Tibial artery (tissue), 4 donors: ENCODE data around the gene LY9.
"Not testable (repeated sequence)": the region's sequence is repeated elsewhere in the genome, so short reads cannot be mapped to it uniquely, and the experiment has no call there.

Experiments used
- DNase-seq, 2 donors: peaks; one replicate each; pipeline ENCODE4 v3.0.0-alpha.2; 2019
- H3K27ac ChIP-seq, 2 donors: fragments of 200-600 bp; sonication (generic) in 1 of 2; 1 replicate in 1 of 2; 2 replicates in 1 of 2; pipeline ENCODE4 v1.5.1; 2018 to 2019; ENCODE audit warnings: mild to moderate bottlenecking in 1 of 2
- H3K27me3 ChIP-seq, 2 donors: fragments of 200-600 bp; sonication (generic) in 1 of 2; one replicate each; pipeline versions ENCODE4 v1.5.1 to v1.6.0; 2016 to 2019
- H3K36me3 ChIP-seq, 3 donors: fragments of 200-600 bp; sonication (generic) in 2 of 3; one replicate each; pipeline ENCODE4 v1.5.1; 2016 to 2019; ENCODE audit warnings: mild to moderate bottlenecking in 2 of 3
- H3K4me1 ChIP-seq, 4 donors: fragments of 200-600 bp; sonication (generic) in 2 of 4; 1 replicate in 3 of 4; 2 replicates in 1 of 4; pipeline ENCODE4 v1.5.1; 2016 to 2019
- H3K4me3 ChIP-seq, 2 donors: fragments of 200-600 bp; sonication (generic) in 1 of 2; 1 replicate in 1 of 2; 2 replicates in 1 of 2; pipeline ENCODE4 v1.5.1; 2018 to 2019; ENCODE audit warnings: mild to moderate bottlenecking in 2 of 2
- H3K9me3 ChIP-seq, 3 donors: fragments of 200-600 bp; sonication (generic) in 1 of 3; one replicate each; pipeline ENCODE4 v1.5.1; 2016 to 2019
- CTCF ChIP-seq, 2 experiments: fragments of 200-600 bp in 1 of 2; fragments of 450-650 bp in 1 of 2; IDR thresholded peaks; one replicate each; pipeline ENCODE4 v1.5.1; 2017 to 2019; ENCODE audit warnings: antibody characterized with exemption in 2 of 2, mild to moderate bottlenecking in 1 of 2, moderate library complexity in 1 of 2
- intact Hi-C: fragments of 100-400 bp; cut with DNase I; formaldehyde crosslinking; loops from one replicate; pipeline ENCODE4 v1.15.0; 2023; ENCODE audit warnings: low total_unique reads

The LY9 gene

GRCh38 chr1:160865337-160865736 lies 69.4 kb downstream of the LY9 start:
- intact Hi-C loops, result no loop called here
- H3K4me3 ChIP-seq, result no peak overlapping the region
- H3K36me3 ChIP-seq, result no peaks in the 10 kb centered on the region
- no peak for DNase-seq
- no peak overlapping the region for H3K27ac ChIP-seq
- no peaks in the 10 kb centered on the region for H3K27me3 ChIP-seq
- TF ChIP-seq CTCF (IDR thresholded peaks at IDR 0.05), result no peak
- H3K4me1 ChIP-seq, result no peaks in the 10 kb centered on the region
- no peaks in the 10 kb centered on the region for H3K9me3 ChIP-seq

- H3K4me3 ChIP-seq, result no peak overlapping the region
- H3K4me1 ChIP-seq, result no peaks in the 10 kb centered on the region
Observed at GRCh38 chr1:160866001-160866694, 70.2 kb downstream of the LY9 start.

GRCh38 chr1:160866695-160867260 lies 70.8 kb downstream of the LY9 start:
- DNase-seq, result no peak
- intact Hi-C loops, result no loop called here
- Histone ChIP-seq H3K4me3 (no peak overlapping the region), H3K27ac (no peak overlapping the region), H3K9me3 (no peaks in the 10 kb centered on the region), H3K4me1 (no peaks in the 10 kb centered on the region), H3K36me3 (no peaks in the 10 kb centered on the region), H3K27me3 (no peaks in the 10 kb centered on the region)
- no peak for TF ChIP-seq CTCF (IDR thresholded peaks at IDR 0.05)

More at GRCh38 chr1:160866001-160866694, 70.2 kb downstream of the LY9 start:
- H3K9me3 ChIP-seq, result no peaks in the 10 kb centered on the region
- no peak for TF ChIP-seq CTCF (IDR thresholded peaks at IDR 0.05)
- intact Hi-C loops, result no loop called here
- H3K36me3 ChIP-seq, result no peaks in the 10 kb centered on the region
- H3K27me3 ChIP-seq, result no peaks in the 10 kb centered on the region
- DNase-seq, result no peak
- no peak overlapping the region for H3K27ac ChIP-seq

GRCh38 chr1:160867651-160868050 lies 71.7 kb downstream of the LY9 start:
- intact Hi-C loops, DNase-seq: not testable (repeated sequence)

GRCh38 chr1:160868141-160868540 lies 72.2 kb downstream of the LY9 start:
- DNase-seq, result no peak
- Histone ChIP-seq H3K36me3 (no peaks in the 10 kb centered on the region), H3K4me3 (no peak overlapping the region), H3K4me1 (no peaks in the 10 kb centered on the region), H3K27me3 (no peaks in the 10 kb centered on the region), H3K9me3 (no peaks in the 10 kb centered on the region), H3K27ac (no peak overlapping the region)
- no peak for TF ChIP-seq CTCF (IDR thresholded peaks at IDR 0.05)
- intact Hi-C loops, result no loop called here

More at GRCh38 chr1:160867651-160868050, 71.7 kb downstream of the LY9 start:
- not testable (repeated sequence) for H3K36me3 ChIP-seq, H3K27me3 ChIP-seq, H3K4me3 ChIP-seq, H3K4me1 ChIP-seq, H3K27ac ChIP-seq, H3K9me3 ChIP-seq

- no peak for DNase-seq
- no peak overlapping the region for H3K4me3 ChIP-seq
- no peaks in the 10 kb centered on the region for H3K4me1 ChIP-seq
- H3K27ac ChIP-seq, result no peak overlapping the region
- intact Hi-C loops, result no loop called here
- no peaks in the 10 kb centered on the region for H3K9me3 ChIP-seq
- no peaks in the 10 kb centered on the region for H3K36me3 ChIP-seq
- H3K27me3 ChIP-seq, result no peaks in the 10 kb centered on the region
- TF ChIP-seq CTCF (IDR thresholded peaks at IDR 0.05), result no peak
Observed at GRCh38 chr1:160874935-160875334, 79.0 kb downstream of the LY9 start.

GRCh38 chr1:160875591-160875990 lies 79.6 kb downstream of the LY9 start:
- intact Hi-C loops, H3K9me3 ChIP-seq, H3K27ac ChIP-seq, H3K4me3 ChIP-seq, DNase-seq, H3K36me3 ChIP-seq, H3K27me3 ChIP-seq, H3K4me1 ChIP-seq: not testable (repeated sequence)
